ENCODE measurements around the gene PLEKHF1. TPM values are rescaled to one million over a fixed set of nuclear protein-coding genes. Genes with fewer than 3 reads are reported as not detected.

Gene PLEKHF1
- total RNA-seq, 6 experiments from 2014 or later: 1.4 to 2.8 (median 2.6) TPM

DNA sequence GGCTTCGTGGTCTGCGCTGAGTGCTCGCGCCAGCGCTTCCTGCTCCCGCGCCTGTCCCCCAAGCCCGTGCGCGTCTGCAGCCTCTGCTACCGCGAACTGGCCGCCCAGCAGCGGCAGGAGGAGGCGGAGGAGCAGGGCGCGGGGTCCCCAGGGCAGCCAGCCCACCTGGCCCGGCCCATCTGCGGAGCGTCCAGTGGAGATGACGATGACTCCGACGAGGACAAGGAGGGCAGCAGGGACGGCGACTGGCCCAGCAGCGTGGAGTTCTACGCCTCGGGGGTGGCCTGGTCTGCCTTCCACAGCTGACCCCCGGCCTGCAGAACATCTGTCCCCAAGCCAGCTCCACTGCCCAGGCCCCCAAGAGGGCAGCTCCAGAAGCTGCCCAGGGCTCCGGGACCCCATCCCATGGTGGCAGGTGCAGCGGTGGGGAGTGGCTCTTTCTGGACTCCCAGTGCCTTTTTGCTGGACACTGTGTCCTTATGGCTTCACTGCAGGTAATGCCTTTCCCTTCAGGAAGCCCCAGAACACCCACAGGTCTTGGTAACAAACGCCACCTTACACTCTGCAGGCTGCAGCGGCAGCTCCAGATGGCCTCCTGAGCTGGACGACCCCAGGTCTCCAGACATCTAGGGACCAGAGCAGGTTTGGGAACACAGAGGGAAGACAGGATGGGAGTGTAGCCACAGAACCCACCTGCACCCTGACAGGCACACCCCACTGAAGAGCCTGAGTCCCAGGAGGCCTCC, 9.3 kb downstream of the PLEKHF1 start:
- Mint-ChIP-seq H3K9me3 (no peaks in the 10 kb centered on the region), H3K36me3 (ENCODE audit: low read depth) (0 out of 2 replicates have a peak, but pooled peaks cover 5% of the 10 kb centered on the region), H3K27me3 (ENCODE audit: insufficient read depth) (no peaks in the 10 kb centered on the region), H3K4me1 (ENCODE audit: low read depth) (peaks cover 9% of the 10 kb centered on the region; the same call in 1 of the 2 replicates), H3K4me3 (no peak overlapping the region), H3K27ac (no peak overlapping the region)
- no peak for TF ChIP-seq CTCF (IDR thresholded peaks at IDR 0.05)
- DNase-seq: no peak

DNA sequence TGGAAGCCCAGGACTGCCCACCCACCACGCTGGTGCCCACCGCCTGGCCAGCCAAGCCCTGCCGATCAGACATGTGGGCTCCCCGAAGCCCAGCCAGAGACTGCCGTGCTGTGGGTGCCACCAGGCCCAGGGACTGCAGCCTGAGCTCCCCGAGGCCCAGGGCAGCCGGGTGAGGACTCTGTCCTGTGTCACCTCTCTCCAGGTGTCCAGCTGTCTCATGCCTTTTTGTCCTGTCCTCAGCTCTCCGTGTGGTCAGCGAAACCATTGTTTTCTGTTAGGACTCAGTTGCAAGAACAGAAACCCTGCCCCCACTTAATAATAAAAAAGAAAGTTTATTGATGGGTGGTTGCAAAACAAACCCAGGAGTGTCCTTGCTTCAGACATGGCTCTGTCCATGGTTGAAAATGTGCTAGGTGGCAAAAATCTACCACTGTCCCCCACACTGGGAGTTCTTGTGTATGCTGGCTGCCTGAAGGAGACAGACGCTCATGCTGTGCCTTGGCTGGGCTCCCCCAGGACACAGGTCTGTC, 9.9 kb downstream of the PLEKHF1 start:
- no peak for TF ChIP-seq CTCF (IDR thresholded peaks at IDR 0.05)
- H3K4me3 Mint-ChIP-seq: no peak overlapping the region
- no peaks in the 10 kb centered on the region for H3K27me3 Mint-ChIP-seq (ENCODE audit: insufficient read depth)
- no peaks in the 10 kb centered on the region for H3K9me3 Mint-ChIP-seq
- peaks cover 9% of the 10 kb centered on the region; the same call in 1 of the 2 replicates for H3K4me1 Mint-ChIP-seq (ENCODE audit: low read depth)
- 0 out of 2 replicates have a peak, but pooled peaks cover 5% of the 10 kb centered on the region for H3K36me3 Mint-ChIP-seq (ENCODE audit: low read depth)
- H3K27ac Mint-ChIP-seq: no peak overlapping the region
- DNase-seq: no peak

DNA sequence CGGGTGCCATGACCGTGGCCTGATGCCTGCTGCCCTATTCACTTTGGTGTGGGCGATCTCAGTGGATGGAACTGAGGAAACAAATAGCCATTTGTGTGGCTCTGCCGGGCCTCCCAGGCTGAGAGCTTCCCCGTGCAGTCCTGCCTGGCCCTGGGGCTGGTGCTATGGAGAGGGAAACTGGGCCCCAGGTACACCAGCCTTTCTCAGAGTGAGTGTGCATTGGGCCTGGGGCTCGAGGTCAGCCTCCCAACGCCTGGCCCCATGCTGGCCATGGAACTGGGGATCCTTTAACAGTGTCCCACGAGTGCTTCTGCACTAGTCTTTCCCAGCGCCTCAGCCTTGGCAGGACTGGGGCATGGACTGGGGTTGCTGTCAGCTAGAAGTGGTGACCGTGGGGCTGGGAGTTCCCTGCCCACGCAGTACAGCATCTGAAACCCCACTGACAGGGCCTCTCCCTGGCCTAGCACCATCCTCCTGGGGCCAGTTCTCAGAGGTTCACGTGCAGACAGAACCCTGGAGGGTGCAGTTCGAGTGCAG, 10.5 kb downstream of the PLEKHF1 start:
- DNase-seq: no peak
- Mint-ChIP-seq H3K36me3 (ENCODE audit: low read depth) (0 out of 2 replicates have a peak, but pooled peaks cover 5% of the 10 kb centered on the region), H3K4me1 (ENCODE audit: low read depth) (peaks cover 9% of the 10 kb centered on the region; the same call in 1 of the 2 replicates), H3K27ac (no peak overlapping the region), H3K9me3 (no peaks in the 10 kb centered on the region), H3K27me3 (ENCODE audit: insufficient read depth) (no peaks in the 10 kb centered on the region), H3K4me3 (no peak overlapping the region)
- no peak for TF ChIP-seq CTCF (IDR thresholded peaks at IDR 0.05)

- peaks cover 3% of the 10 kb centered on the region; the same call in 1 of the 2 replicates for H3K4me1 Mint-ChIP-seq (ENCODE audit: low read depth)
- H3K9me3 Mint-ChIP-seq: no peaks in the 10 kb centered on the region
- no peak for DNase-seq
- H3K36me3 Mint-ChIP-seq (ENCODE audit: low read depth): no peaks in the 10 kb centered on the region
- no peak overlapping the region for H3K4me3 Mint-ChIP-seq
- no peak overlapping the region for H3K27ac Mint-ChIP-seq
- H3K27me3 Mint-ChIP-seq (ENCODE audit: insufficient read depth): no peaks in the 10 kb centered on the region
- no peak for TF ChIP-seq CTCF (IDR thresholded peaks at IDR 0.05)
Observed at GRCh38 chr19:29676586-29676985, 11.3 kb downstream of the PLEKHF1 start.

- 0 out of 2 replicates have a peak, but pooled peaks have one; percentile 14 for TF ChIP-seq CTCF (IDR thresholded peaks at IDR 0.05)
- Mint-ChIP-seq H3K4me1 (ENCODE audit: low read depth) (no peaks in the 10 kb centered on the region), H3K27ac (no peak overlapping the region), H3K4me3 (no peak overlapping the region), H3K9me3 (no peaks in the 10 kb centered on the region), H3K36me3 (ENCODE audit: low read depth) (no peaks in the 10 kb centered on the region), H3K27me3 (ENCODE audit: insufficient read depth) (no peaks in the 10 kb centered on the region)
- DNase-seq: no peak
Observed at GRCh38 chr19:29677001-29677817, 11.9 kb downstream of the PLEKHF1 start.
